ENCODE results near the gene RGS2. TPM values are rescaled to one million over a fixed set of nuclear protein-coding genes. Genes with fewer than 3 reads are reported as not detected.
A peak's percentile ranks its signal among the peaks of the same experiment; 100 is the strongest.

The RGS2 gene, protein sequence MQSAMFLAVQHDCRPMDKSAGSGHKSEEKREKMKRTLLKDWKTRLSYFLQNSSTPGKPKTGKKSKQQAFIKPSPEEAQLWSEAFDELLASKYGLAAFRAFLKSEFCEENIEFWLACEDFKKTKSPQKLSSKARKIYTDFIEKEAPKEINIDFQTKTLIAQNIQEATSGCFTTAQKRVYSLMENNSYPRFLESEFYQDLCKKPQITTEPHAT
- 17.9 and 27.8 TPM in 2 replicates for total RNA-seq (2014; rRNA removed; shearing (Covaris generic))

DNA sequence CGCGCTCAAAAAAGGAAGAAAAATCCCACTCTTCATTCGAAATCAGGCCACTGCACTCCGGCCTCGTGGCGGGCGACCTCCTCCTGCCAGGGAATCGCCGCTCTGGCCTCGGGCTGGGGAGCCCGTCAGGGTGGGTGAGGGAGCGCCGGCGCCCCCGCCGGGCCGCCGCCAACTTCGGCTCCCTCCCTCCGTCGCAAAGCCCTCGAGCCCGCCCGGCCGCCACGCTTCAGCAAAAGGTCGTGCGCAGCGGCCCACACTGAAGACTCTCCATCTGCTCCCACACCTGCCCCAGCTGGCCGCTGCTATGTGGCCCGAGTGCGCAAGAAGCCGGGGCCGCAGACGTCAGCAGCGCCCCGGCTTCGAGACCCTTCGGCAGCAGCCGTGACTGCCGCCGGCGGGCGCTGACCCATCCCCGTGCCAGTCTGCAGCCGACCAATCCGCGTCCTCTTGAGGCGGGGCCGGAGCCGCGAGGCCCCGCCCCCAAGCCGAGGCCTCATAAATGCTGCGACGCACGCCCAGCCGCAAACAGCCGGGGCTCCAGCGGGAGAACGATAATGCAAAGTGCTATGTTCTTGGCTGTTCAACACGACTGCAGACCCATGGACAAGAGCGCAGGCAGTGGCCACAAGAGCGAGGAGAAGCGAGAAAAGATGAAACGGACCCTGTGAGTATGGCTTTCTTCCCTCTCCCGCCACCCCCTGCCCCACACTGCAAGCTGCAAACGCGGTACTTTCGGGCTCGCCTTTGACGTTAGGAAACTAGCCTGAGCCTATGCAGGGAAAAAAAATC is at the start of gene RGS2:
Gene RGS2, plus strand, starts transcription at position 522 of the 789 bp plus-strand sequence. Its CDS starts 33 bp downstream, at position 555.
- peak; percentile 89 for DNase-seq (ENCODE audit: low read depth)

DNA sequence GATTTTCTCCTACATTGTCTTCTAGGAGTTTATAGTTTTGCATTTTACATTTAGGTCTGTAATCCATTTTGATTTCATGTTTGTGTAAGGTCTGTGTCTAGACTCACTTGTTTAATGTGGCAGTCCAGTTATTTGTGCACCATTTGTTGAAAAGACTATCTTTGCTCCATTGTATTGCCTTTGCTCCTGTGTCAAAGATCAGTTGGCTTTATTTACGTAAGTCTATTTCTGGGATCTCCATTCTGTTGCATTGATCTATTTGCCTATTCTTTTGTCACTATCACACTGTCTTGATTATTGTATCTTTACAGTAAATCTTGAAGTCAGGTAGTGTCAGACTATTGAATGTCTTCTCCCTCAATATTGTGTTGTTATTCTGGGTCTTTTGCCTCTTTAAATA is 49.7 kb upstream of the RGS2 start:
- no peak for DNase-seq (ENCODE audit: low read depth)

DNA sequence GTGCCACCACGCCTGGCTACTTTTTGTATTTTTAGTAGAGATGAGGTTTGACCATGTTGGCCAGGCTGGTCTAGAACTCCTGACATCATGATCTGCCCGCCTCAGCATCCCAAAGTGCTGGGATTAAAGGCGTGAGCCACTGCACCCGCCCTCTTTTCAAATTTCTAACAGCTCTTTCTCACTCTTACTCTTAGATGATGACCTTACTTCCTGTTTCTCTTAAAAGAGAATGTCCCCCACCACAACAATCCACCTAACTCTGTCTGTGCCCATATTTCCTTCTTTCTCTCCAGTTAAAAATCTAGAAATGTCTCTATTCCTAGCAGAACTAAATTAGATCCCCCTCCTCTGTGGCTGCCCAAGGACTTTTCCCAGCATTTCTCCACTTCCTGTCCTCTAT is 46.6 kb upstream of the RGS2 start:
- no peak for DNase-seq (ENCODE audit: low read depth)

DNA sequence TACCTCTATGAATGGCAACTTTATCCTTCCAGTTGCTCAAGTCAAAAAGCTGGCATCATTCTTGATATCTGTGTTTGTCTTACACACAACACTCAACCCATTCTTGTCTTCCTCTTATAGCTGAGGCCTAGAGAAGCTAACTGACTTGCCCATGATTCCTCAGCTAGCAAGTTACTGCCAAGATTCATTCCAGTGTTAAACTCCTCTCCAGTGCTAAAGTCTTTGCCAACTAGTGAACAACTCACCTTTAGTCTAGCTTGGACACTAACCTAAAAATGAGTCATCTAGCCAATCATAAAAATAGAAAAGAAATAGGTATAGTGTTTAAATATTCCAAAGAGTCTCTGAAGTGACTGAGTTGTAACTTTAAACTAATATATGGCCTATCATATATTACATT is 45.6 kb upstream of the RGS2 start:
- DNase-seq (ENCODE audit: low read depth): peak; percentile 33

DNA sequence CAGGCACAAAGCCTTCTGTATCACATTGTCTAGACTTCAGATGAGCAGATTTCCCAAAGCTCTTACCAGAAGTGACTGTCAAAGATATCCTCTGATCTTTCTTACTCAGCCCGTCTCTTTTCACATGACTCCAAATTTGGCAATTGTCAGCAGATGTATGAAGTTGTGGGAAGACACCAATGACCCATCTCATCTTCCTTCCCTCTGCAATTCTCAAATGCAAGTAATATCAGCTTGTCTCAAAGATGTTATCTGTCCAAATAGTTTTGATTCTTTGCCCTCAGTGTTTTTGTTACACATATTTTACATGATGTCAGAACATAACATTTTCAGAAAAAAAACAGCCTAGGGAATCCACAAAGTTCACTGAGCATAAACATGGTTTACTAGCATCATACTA is 45.1 kb upstream of the RGS2 start:
- DNase-seq (ENCODE audit: low read depth): peak; percentile 65

DNA sequence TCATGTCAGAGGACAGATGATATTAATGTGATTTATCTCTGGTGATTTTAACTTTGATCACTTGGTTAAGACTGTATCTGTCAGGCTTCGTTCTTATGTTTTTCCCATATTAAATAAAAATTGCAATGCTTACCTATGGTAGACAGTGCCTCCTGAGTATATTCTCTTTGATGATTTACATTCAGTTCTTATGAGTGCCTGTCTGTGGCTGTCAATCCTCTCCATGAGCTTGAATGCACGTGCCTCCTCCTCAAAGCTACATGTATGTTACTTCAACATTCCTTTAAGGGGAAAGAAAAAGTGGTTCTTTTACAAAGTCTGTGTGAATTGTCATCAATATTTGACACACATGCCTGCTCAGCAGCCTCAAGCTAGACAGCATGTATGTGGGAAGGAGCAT is 44.2 kb upstream of the RGS2 start:
- no peak for DNase-seq (ENCODE audit: low read depth)

DNA sequence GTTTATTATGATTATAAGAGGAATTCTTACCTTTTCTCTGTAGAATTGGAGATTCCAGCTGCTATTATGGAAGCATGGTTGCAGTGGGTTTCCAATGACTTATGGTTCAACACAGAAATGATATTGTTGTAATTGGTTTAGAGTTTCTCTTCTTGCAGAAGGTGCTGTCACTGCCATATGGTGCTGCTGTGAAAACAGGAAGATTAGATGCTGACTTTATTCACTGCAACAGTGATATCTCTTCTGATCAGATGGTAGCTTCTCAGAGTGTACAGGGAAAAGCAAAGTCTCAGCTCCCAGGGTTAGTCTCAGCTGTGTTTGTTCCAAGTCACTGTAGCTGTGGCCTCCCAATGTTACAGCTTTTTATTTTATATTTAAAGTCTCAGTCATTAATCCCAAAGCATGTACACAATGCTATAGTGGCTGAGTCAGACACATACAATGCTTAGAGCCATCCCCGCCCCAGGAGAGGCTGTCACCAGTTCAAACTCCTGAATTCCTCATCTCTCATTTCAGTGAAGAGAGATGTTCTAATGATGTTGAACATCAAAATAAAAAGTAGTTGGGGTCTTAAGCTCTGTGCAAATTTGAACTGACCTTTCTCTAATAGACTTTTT is 42.7 kb upstream of the RGS2 start:
- no peak for DNase-seq (ENCODE audit: low read depth)

DNA sequence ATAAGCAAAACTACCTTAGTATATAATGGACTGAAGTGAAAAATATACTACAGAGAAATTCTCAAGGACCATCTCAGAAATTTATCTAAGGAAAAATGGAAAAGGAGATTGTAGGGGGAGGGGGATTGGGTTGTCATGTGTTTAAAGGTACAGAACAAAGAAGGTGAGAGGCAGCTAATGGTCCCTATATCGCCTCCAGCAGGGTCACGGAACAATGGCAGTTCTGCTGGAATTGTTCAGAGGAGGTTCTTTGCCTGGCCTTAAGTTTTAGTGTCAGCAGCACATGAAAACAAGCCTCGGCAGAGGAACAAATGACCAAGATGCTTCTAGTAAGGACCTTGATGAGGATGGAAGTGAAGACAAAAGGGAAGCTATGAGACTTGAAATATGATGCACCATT is 42.0 kb upstream of the RGS2 start:
- no peak for DNase-seq (ENCODE audit: low read depth)

DNA sequence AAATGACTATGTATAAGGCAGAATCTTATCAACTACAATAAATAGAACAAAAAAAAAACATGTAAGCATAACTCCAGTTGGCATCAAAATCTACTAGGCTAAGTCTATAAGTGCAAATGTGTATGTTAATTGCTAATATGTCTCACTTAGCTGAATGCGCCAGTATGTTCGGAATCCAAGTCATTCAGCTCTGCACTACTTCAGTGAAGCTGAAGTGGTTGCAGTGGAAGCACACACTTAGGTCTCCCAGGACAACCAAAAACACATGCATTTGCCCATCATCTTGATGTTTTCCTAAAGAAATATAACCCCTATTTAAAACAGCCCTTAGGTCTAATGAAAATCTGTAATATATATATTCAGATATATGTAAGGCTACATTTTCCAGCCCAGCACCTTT is 41.0 kb upstream of the RGS2 start:
- DNase-seq (ENCODE audit: low read depth): no peak

DNA sequence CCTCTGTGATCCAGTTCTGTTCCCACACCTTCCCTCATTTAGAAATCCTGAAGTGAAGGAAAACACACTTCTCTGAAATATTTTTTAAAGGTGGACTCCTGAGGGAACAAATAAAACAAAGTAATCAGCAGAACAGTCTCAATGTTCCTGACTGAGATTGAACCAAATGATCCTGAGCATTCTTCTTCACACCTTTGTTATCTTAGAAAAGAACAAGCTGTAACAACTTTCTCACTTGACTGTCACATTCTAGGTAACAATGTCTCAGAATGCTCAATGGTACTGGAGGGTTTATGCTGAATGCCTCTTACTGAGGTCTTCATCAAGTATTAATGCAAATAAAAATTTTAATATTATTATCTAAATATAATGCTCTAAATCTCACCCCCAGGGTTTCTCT is 40.4 kb upstream of the RGS2 start:
- DNase-seq (ENCODE audit: low read depth): no peak

DNA sequence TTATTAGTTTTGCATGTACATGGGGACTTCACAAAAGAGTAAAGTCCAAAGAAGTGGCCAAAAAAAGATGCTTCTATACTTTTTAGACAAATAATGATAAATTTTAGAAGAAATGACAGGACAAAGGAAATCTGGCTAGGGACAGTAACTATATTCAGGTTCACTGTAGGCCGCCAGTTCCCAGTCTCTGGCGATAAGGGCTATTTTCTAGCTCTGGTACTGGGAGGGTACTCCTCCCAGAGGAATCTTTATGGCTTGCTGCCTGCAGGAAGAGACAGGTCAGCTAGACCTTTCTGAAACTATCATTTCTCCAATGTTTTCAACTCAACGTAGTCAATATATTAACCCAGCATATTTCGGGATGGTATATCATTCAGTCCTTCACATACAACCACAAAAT is 37.5 kb upstream of the RGS2 start:
- no peak for DNase-seq (ENCODE audit: low read depth)

DNA sequence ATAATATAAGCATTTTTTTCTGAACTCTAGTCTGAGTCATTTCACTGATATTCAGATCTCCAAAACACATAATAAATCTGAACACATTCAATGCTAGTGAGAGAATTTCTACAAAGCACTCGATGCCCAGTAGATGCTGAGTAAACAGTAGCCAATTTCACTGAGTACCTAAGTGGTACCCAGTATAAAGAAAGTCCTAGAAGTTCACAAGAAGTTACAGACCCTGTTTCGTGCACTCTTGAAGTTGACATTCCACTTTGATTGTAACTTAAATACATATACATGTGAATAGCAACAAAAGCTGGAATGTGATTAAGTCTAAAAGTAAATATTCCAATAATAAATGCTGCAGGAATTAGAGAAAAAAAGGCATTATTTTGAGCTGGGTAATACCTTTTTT is 33.2 kb upstream of the RGS2 start:
- no peak for DNase-seq (ENCODE audit: low read depth)

DNA sequence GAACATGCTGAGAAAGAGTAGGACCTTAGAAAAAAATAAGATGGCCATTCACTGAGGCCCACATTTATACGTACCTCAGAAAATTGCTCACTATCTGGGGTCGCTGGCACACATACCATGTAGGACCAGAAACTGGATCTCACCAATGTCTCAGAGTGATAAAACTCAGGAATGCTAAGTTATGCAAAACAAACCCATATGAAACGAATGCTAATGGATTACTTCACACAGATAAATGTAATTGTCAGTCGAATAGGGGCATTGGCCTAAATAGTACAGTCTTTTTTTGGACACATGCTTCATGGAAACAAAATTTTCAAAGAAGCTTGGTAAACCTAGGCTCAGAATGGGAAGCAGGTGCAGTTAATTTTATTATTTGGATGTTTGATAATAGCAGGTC is 32.6 kb upstream of the RGS2 start:
- no peak for DNase-seq (ENCODE audit: low read depth)

DNA sequence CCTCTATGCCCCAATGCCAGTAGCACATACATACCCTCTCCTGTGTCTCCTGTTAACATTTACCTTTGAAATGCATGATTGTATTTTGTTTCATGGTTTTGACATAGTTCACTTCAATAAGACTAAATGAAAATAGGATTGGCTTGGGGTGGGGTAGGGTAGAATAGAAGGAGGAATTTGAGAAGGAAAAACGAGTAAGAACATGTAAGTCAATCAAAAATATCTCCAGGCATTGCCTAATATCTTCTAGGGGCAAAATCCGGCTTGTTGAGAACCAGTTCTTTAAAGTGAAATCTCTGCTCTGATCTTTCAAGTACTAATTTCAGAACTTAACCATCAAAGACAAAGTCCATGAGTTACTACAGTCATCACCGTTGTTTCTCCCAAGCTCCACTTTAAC is 31.8 kb upstream of the RGS2 start:
- no peak for DNase-seq (ENCODE audit: low read depth)

DNA sequence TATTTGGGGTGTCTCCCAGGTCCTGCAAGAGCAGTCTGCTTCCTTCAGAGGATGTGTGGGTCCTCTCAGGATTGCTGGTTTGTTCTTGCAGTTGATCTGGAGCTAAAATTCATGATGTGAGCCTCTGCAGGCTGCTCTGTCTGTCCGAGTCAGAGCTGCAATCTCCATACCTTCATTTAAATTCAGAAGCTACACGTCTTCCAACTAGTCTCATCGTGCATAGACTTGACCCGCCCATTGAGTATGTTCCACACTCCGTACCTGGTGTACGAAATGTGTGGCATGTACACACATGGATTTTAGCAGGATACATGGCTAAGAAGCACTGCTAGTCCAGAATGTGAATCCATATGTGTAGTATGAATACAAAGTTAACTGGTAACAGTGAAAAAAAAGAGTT is 25.0 kb upstream of the RGS2 start:
- DNase-seq (ENCODE audit: low read depth): no peak

DNA sequence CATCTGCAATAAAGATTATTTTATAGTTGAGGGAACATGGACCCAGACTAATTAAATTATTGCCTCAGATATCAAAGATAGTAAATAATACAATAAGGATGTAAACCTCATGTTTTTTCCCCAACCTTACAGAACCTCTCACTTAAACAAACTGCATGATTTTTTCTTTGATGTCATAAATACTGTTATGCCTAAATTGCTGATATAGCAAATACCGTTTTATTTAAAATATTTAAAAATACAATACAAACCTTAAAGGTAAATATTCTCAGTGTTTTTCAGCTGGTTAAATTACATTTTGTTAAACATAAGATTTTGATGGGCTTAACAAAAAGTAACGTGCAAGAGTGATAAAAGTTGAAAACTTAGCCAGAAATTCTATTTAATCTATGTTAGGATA is 24.4 kb upstream of the RGS2 start:
- no peak for DNase-seq (ENCODE audit: low read depth)

DNA sequence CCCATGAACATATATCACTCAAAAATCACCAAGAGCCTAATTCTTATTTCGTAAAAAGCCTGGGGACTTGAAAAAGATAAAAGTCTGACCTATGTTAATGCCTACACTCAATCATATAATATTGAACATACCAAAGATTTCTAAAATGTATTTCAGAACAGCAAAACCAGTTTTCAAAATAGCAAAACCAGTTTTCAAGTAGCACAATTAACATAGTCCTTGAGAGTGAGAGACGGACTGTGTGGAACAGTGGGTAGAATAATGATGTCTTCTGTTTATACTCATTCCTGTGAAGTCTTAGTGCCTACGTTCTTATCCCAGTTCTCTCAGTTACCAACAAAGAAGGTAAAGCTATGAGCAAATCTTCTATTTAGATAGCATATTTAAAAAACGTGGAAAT is 22.3 kb upstream of the RGS2 start:
- DNase-seq (ENCODE audit: low read depth): no peak

DNA sequence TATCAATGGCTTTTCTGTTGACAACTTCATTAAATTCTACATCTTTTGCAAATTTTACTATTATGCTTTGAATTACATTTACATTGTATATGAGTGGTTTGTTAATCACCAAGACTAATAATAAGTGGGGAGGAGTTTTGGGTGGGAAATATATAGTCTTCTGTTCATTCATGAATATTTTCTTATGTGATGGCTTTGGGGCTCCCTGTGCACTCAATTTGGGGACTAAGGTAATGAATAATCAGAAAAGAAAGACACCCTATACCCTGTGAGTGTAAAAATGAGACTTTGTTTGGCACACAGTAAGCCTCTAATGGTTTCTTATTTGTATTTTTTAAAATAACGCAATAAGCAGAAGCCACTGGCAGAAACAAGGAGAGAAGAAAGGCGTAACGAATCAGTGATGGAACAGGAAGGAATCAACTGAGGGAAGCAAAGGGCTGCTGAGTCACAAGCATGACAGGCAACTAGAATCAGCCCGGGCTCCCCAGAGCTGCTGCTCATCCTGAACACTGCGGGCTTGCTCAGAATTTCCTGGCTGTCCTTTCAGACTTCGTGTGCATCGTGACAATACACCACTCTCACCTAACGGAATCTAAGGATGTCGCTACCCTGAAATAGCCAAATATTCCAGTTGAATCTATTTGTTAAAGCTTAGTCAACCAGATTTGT is 20.8 kb upstream of the RGS2 start:
- DNase-seq (ENCODE audit: low read depth): peak; percentile 90

DNA sequence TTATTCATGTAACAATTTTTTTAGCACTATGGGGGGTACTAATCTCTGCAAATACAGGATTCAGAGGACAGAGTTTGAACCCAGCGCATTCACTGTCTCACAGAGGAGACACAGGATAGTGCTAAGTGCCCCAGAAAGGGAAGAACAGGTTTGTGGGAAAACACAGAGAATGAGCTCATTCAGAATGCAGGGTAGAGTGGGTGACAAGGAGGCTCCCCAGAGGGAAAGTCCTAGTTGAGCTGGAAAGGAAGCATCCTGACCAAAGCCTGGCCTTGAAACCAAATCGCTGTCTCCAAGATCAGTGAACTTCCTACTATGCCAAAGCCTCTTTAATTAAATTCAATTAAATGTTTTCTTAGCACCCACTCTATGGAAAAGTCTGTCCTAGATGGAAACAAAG is 19.0 kb upstream of the RGS2 start:
- no peak for DNase-seq (ENCODE audit: low read depth)

DNA sequence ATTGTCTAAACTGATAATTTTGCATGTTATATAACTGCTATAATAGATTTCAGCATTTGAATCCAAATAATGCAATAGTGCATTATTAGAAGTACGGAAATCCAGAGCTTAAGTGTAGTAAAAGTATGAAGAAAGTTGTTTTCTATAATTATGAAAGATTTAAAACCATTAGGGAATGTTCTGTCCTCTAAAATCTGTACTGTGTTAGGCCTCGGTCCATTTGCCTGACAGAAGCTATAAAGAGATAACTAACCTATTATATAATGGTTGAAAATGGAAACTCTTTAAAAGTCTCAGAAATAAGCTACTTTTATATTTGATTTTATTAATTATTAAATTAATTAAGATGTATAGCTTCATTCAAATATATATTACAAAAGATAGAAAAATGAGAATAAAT is 16.2 kb upstream of the RGS2 start:
- DNase-seq (ENCODE audit: low read depth): no peak

DNA sequence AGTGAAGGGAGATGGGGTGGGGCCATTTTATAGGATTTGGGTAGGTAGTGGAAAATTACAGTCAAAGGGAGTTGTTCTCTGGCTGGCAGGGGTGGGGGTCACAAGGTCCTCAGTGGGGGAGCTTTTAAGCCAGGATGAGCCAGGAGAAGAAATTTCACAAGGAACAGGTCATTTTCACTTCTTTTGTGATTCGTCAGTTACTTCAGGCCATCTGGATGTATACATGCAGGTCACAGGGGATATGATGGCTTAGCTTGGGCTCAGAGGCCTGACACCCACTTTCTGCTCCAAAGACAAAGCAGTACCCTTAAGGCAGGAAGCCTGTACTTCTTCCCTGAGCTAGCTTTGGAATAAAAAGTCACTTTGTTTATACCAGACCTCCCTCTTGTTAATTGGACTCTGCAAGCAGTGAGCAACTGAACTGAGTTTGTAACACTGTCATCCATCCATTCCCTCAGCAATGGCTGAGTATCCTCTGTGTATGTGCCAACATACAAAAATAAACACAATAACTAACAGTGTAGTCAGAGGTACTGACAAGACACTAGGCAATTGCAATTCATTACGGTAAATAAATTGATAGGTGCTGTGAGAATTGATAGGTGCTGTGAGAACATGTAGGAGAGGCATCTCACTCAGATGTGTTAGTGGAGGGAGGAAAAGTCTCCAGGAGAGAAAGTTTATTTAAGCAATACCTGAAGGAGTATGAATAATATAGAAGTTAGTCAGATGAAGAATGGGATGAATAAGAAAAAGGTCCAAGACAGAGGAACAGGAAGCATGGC is 14.7 kb upstream of the RGS2 start:
- DNase-seq (ENCODE audit: low read depth): peak; percentile 31

DNA sequence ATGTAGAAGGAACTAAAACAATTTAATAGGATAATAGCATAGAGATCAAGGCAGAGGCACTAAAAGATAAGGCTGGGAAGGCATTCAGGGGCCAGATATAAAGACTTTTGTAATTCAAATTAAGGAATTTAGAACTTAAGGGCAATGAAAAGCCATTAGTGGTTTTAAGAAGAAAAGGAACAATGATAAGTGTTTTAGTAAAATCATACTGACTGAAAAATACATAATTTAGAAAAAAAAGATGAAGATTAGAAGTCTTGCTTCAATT is 14.1 kb upstream of the RGS2 start:
- no peak for DNase-seq (ENCODE audit: low read depth)
